Ascending aorta (tissue), 2 donors: ENCODE measurements around the gene TASOR2. TPM values are rescaled to one million over a fixed set of nuclear protein-coding genes. Genes with fewer than 3 reads are reported as not detected.

Experiments used
- DNase-seq, 2 donors: peaks; one replicate each; pipeline ENCODE4 v3.0.0-alpha.2; 2019; ENCODE audit warnings: low spot score in 2 of 2
- H3K27ac ChIP-seq, 2 donors: fragments of 200-600 bp; sonication (generic); one replicate each; pipeline ENCODE4 v1.5.1; 2016 to 2017; ENCODE audit warnings: mild to moderate bottlenecking in 1 of 2
- H3K27me3 ChIP-seq: fragments of 200-600 bp; sonication (generic); one replicate; pipeline ENCODE4 v1.5.1; 2017
- H3K36me3 ChIP-seq, 2 donors: fragments of 200-600 bp; sonication (generic); one replicate each; pipeline ENCODE4 v1.5.1; 2016
- H3K4me1 ChIP-seq, 2 donors: fragments of 200-600 bp; sonication (generic); one replicate each; pipeline ENCODE4 v1.5.1; 2016 to 2017; ENCODE audit warnings: mild to moderate bottlenecking in 1 of 2
- H3K4me3 ChIP-seq, 2 donors: fragments of 200-600 bp; sonication (generic); one replicate each; pipeline ENCODE4 v1.5.1; 2016 to 2017; ENCODE audit warnings: mild to moderate bottlenecking in 1 of 2
- H3K9me3 ChIP-seq, 2 donors: fragments of 200-600 bp; sonication (generic); one replicate each; pipeline ENCODE4 v1.5.1; 2016
- intact Hi-C: fragments of 100-400 bp; cut with DNase I; formaldehyde crosslinking; loops from one replicate; pipeline ENCODE4 v1.15.1; 2023
- total RNA-seq: library from RNA; depleted of rRNA; stranded (reverse); fragments of >200 nt; gene quantifications from one replicate; pipeline ENCODE4 v1.1.0, GENCODE V29; 2016
- TF ChIP-seq, protein P1 (sequence below), 3 experiments: fragments of 200-600 bp in 2 of 3; fragments of 450-650 bp in 1 of 3; sonication (generic) in 2 of 3; IDR thresholded peaks; one replicate each; pipeline ENCODE4 v1.5.1; 2016 to 2019; ENCODE audit warnings: antibody characterized with exemption in 3 of 3, mild to moderate bottlenecking in 1 of 3, moderate library complexity in 1 of 3

Gene TASOR2, protein sequence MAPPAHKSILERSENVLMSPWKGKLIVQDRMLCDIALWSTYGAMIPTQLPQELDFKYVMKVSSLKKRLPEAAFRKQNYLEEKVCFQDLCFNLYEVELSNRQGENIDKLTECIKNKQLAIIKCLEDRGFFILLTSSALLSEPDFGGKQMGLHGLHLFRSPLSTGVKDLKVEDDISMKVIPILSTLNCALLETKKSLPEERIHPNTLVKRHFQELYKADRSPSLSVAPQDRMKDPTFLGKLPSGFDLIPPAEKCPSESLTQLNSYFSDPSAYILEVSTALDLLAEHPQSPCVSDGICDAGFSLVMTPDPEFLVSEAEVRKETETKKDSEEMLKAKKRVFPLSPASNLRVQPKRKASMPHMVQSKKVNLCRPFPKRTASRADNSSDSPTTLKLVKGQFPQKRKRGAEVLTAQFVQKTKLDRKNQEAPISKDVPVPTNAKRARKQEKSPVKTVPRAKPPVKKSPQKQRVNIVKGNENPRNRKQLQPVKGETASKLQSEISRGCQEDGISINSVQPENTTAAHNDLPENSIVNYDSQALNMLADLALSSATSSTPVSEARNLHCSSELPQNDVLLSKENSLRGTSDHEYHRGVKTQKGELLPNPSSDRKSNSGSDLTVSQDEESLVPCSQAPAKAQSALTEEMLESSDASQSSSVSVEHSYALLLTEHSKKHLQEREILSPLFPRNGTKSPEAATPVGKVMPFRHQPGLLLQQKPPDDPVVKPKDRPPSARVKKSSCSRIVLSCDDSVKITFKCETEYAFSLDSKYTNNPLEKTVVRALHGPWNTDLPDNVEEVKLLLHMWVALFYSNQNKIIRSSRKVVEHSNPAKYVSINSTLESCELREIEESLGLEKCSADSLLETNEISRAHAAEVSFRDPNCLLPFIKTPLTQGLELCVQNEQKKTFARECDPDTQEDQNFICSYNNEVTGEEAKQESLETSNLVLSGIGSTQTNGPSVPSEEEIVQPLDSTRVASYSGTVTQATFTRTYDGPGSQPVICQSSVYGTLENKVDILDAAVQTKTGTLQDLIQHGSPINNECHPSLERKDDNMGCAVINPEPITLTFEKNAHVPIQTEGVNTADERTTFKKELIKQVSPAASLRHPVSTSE (N-terminal part only)
- total RNA-seq: 12.2 TPM

DNA sequence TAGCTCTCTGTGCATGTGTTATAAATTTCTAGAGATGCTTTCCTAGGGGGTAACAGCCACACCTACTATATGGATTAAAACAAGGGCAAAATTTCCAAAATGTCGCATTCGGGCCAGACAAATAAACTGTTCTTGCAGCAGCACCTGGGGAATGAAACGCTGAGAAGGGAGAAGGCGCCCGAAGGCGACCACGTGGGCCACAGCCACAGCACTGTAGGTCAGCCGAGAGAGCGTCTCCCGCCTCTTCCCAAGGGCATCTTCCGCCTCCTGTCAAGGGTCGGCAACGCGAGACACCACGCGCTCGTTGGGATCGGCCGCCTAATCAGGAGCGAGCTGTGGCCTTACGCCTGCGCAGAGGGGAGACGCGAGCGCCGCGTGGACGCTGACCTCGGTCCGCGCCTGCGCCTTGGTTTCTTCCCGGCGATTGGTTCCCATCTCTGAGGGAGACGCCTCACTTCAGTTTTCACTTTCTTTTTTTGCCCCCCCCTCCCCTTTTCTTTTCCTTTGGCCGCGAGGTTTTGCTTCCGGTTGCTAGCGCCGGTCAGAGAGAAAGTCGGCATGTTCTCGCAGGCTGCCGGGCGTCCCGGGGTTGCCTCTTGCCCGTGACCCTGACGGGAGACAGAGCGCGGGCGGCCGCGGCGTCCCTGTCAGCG is at the start of gene TASOR2:
Gene TASOR2, plus strand, starts transcription at position 521 of the 653 bp plus-strand sequence. CDS start 35,805 bp downstream, outside the sequence.
- no peaks in the 10 kb centered on the region for H3K27me3 ChIP-seq
- peak; percentile 85 to 98 for DNase-seq
- TF ChIP-seq, protein P1, sequence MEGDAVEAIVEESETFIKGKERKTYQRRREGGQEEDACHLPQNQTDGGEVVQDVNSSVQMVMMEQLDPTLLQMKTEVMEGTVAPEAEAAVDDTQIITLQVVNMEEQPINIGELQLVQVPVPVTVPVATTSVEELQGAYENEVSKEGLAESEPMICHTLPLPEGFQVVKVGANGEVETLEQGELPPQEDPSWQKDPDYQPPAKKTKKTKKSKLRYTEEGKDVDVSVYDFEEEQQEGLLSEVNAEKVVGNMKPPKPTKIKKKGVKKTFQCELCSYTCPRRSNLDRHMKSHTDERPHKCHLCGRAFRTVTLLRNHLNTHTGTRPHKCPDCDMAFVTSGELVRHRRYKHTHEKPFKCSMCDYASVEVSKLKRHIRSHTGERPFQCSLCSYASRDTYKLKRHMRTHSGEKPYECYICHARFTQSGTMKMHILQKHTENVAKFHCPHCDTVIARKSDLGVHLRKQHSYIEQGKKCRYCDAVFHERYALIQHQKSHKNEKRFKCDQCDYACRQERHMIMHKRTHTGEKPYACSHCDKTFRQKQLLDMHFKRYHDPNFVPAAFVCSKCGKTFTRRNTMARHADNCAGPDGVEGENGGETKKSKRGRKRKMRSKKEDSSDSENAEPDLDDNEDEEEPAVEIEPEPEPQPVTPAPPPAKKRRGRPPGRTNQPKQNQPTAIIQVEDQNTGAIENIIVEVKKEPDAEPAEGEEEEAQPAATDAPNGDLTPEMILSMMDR (IDR thresholded peaks at IDR 0.05): no peak
- peak within 1 kb of the TSS; percentile 85 to 87 for H3K27ac ChIP-seq
- no peaks in the 10 kb centered on the region for H3K36me3 ChIP-seq
- H3K9me3 ChIP-seq: no peaks in the 10 kb centered on the region
- peak within 1 kb of the TSS; percentile 85 to 90 for H3K4me3 ChIP-seq
- intact Hi-C loops: loop anchor here (1.0 to 10.0 kb wide), 5 partner anchors 52 to 290 kb away; partner anchors contain the start of genes GDI2 and IL15RA
- H3K4me1 ChIP-seq: peaks cover 0 to 13% of the 10 kb centered on the region in 2 donors

DNA sequence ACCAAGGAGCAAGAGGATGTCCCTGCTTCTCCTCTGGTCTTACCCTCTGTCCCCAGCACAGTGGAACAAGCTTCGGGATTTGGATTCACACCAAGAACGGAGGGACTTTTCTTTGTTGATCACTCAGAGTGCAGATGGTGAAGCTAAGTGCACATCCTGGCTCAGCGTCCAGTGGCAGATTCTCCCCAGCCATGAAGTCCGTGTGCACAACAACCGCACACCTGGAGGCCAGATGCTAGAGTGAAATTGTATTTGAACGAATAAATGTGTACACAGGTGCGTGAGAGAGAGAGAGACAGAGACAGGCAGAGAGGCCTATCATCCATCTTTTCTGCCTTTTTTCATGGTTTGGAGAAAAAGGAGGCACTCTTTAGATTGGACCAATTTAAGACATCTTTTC is 49.7 kb upstream of the TASOR2 start:
- intact Hi-C loops: no loop called here
- H3K4me3 ChIP-seq: no peak overlapping the region
- H3K4me1 ChIP-seq: peaks cover 6 to 34% of the 10 kb centered on the region in 2 donors
- no peak overlapping the region for H3K27ac ChIP-seq
- TF ChIP-seq, protein P1 (IDR thresholded peaks at IDR 0.05): no peak
- no peaks in the 10 kb centered on the region for H3K27me3 ChIP-seq
- peaks cover 15 to 17% of the 10 kb centered on the region in 2 donors for H3K36me3 ChIP-seq
- no peaks in the 10 kb centered on the region for H3K9me3 ChIP-seq
- DNase-seq: no peak

DNA sequence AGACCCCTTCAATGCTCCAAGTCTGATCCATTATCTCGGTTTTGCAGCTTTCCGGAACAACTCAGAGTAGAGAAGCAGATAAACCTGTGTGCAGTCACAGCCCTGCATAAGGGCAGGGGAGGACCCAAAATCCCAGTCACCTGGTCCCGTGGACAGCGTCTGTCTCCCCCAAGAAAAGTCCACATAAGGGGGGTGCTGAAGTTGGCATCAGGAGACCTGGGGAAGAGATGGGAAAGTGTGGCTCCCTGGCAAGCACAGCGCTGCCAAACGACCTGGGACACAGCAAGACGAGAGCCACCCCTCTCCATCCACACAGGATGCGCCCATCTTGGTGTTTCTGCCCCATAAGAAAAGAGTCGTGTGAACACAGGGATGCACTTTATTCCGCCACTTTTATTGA is 46.1 kb upstream of the TASOR2 start:
- Histone ChIP-seq H3K27me3 (no peaks in the 10 kb centered on the region), H3K36me3 (peaks cover 36 to 40% of the 10 kb centered on the region in 2 donors), H3K27ac (no peak overlapping the region), H3K4me3 (no peak overlapping the region), H3K9me3 (no peaks in the 10 kb centered on the region), H3K4me1 (peaks cover 0 to 11% of the 10 kb centered on the region in 2 donors)
- intact Hi-C loops: no loop called here
- TF ChIP-seq, protein P1 (IDR thresholded peaks at IDR 0.05): no peak
- no peak for DNase-seq

DNA sequence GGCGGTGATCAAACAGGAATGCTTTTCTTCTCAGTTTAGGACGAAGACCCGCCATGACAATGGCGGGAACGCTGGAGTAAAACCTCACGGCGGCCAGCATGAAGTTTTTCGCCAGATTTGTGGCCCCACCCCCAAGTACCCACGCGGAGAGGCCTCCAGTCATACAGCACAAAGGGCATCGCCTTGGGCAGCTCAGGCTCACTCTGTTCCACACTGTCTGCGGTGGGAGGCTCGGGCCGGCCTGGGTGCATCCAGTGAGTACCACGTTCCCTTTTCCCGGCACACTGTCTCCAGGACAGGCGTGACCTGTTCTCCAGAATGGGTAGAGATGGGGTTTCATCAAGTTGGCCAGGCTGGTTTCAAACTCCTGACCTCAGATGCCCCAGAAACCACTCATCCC is 45.6 kb upstream of the TASOR2 start:
- H3K9me3 ChIP-seq: no peaks in the 10 kb centered on the region
- DNase-seq: no peak
- no peak overlapping the region for H3K4me3 ChIP-seq
- H3K27me3 ChIP-seq: no peaks in the 10 kb centered on the region
- H3K27ac ChIP-seq: no peak overlapping the region
- TF ChIP-seq, protein P1 (IDR thresholded peaks at IDR 0.05): no peak
- peaks cover 0 to 10% of the 10 kb centered on the region in 2 donors for H3K4me1 ChIP-seq
- intact Hi-C loops: no loop called here
- H3K36me3 ChIP-seq: peaks cover 36 to 40% of the 10 kb centered on the region in 2 donors

DNA sequence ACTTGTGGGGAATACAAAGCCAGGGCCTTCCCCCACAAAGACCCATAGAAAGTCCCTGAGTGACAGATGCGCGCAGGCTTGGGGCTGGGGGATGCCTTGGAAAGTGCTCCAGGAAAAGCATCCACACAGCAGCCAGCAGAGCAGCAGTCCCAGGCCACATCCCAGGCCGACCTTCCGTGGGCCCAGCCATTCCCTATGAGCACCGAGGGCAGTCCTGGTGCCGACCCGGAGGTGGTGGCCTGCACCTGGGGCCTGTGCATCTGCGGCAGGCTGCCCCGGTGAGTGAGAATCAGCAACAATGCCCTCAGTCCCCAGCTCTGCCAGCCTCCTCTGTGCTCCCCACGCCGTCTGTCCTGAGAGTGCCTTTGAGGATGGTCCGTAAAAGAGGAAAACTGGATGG is 44.6 kb upstream of the TASOR2 start:
- Histone ChIP-seq H3K36me3 (peaks cover 36 to 40% of the 10 kb centered on the region in 2 donors), H3K4me1 (peaks cover 0 to 10% of the 10 kb centered on the region in 2 donors), H3K4me3 (no peak overlapping the region), H3K27me3 (no peaks in the 10 kb centered on the region), H3K27ac (no peak overlapping the region), H3K9me3 (no peaks in the 10 kb centered on the region)
- DNase-seq: no peak
- intact Hi-C loops: no loop called here
- TF ChIP-seq, protein P1 (IDR thresholded peaks at IDR 0.05): no peak
